Type B pancreatic cell (in vitro differentiated cells): ENCODE measurements around the gene RPLP1. TPM values are rescaled to one million over a fixed set of nuclear protein-coding genes. Genes with fewer than 3 reads are reported as not detected.

Experiments
- DNase-seq: peaks from one replicate; pipeline ENCODE4 v3.0.0; 2021; ENCODE audit warnings: mixed read lengths; ENCODE audit not compliant: unreplicated experiment; ENCODE audit errors: extremely low spot score
- H3K27ac Mint-ChIP-seq: 2 replicates; pipeline ENCODE4 v1.8.0; 2021; ENCODE audit warnings: mild to moderate bottlenecking, mixed read lengths
- H3K27me3 Mint-ChIP-seq: 2 replicates; pipeline ENCODE4 v1.8.0; 2021; ENCODE audit warnings: mixed read lengths
- H3K36me3 Mint-ChIP-seq: 2 replicates; pipeline ENCODE4 v1.8.0; 2021; ENCODE audit warnings: mixed read lengths
- H3K4me1 Mint-ChIP-seq: one replicate; pipeline ENCODE4 v1.8.0; 2021; ENCODE audit warnings: mixed read lengths; ENCODE audit not compliant: unreplicated experiment
- H3K4me3 Mint-ChIP-seq: 2 replicates; pipeline ENCODE4 v1.8.0; 2021; ENCODE audit warnings: mild to moderate bottlenecking, mixed read lengths
- H3K9me3 Mint-ChIP-seq: 2 replicates; pipeline ENCODE4 v1.8.0; 2021; ENCODE audit warnings: mixed read lengths
- CTCF ChIP-seq: fragments of 200-600 bp; sonication (generic); conservative IDR thresholded peaks from 2 replicates; pipeline ENCODE4 v1.5.0; 2021; ENCODE audit warnings: antibody characterized with exemption, mild to moderate bottlenecking
- total RNA-seq: library from RNA; stranded (reverse); gene quantifications from 2 replicates; pipeline ENCODE4 v1.2.1, GENCODE V29; 2021; ENCODE audit warnings: low replicate concordance

The RPLP1 gene
- total RNA-seq, 1 donor from 2014 or later, result 1,694 TPM

GRCh38 chr15:69457304-69458280 is 5.0 kb downstream of the RPLP1 start:
- no peak for TF ChIP-seq CTCF
- Mint-ChIP-seq H3K36me3 (peaks cover 38% of the 10 kb centered on the region), H3K4me1 (peaks cover 18% of the 10 kb centered on the region), H3K9me3 (no peaks in the 10 kb centered on the region), H3K27me3 (no peaks in the 10 kb centered on the region), H3K27ac (peak overlapping the region; percentile 2), H3K4me3 (peak overlapping the region; percentile 2)
- DNase-seq, result no peak

- no peak overlapping the region for H3K27ac Mint-ChIP-seq
- no peak for TF ChIP-seq CTCF
- H3K9me3 Mint-ChIP-seq, result no peaks in the 10 kb centered on the region
- no peak overlapping the region for H3K4me3 Mint-ChIP-seq
- no peak for DNase-seq
- H3K27me3 Mint-ChIP-seq, result no peaks in the 10 kb centered on the region
- peaks cover 30% of the 10 kb centered on the region for H3K36me3 Mint-ChIP-seq
- peaks cover 22% of the 10 kb centered on the region for H3K4me1 Mint-ChIP-seq
These were observed 6.4 kb downstream of the RPLP1 start for GRCh38 chr15:69459066-69459465.

GRCh38 chr15:69460481-69460880 is 7.9 kb downstream of the RPLP1 start:
- Mint-ChIP-seq H3K4me3 (no peak overlapping the region), H3K9me3 (no peaks in the 10 kb centered on the region), H3K27me3 (no peaks in the 10 kb centered on the region), H3K36me3 (peaks cover 18% of the 10 kb centered on the region), H3K27ac (no peak overlapping the region), H3K4me1 (peaks cover 8% of the 10 kb centered on the region)
- no peak for DNase-seq
- no peak for TF ChIP-seq CTCF

- Mint-ChIP-seq H3K36me3 (peaks cover 10% of the 10 kb centered on the region), H3K9me3 (no peaks in the 10 kb centered on the region), H3K27me3 (no peaks in the 10 kb centered on the region), H3K27ac (no peak overlapping the region), H3K4me3 (peak overlapping the region; percentile 89), H3K4me1 (peaks cover 5% of the 10 kb centered on the region)
- TF ChIP-seq CTCF, result no peak
- DNase-seq, result no peak
These were observed 9.4 kb downstream of the RPLP1 start for GRCh38 chr15:69462030-69462492.

- Mint-ChIP-seq H3K27ac (peak overlapping the region; percentile 95), H3K9me3 (no peaks in the 10 kb centered on the region), H3K27me3 (no peaks in the 10 kb centered on the region), H3K36me3 (peaks cover 6% of the 10 kb centered on the region), H3K4me1 (peaks cover 5% of the 10 kb centered on the region), H3K4me3 (peak overlapping the region; percentile 89)
- DNase-seq, result peak; percentile 97
- peak; percentile 95 for TF ChIP-seq CTCF
These were observed 10.0 kb downstream of the RPLP1 start for GRCh38 chr15:69462493-69463181.
